ENCODE measurements around the gene ERBB4.
A peak's percentile ranks its signal among the peaks of the same experiment; 100 is the strongest.

Gene ERBB4

GRCh38 chr2:211397764-211398163 is 1140.8 kb downstream of the ERBB4 start:
- no peak for DNase-seq (ENCODE audit: insufficient read length, low spot score)

GRCh38 chr2:211396815-211397214 is 1141.8 kb downstream of the ERBB4 start:
- no peak for TF ChIP-seq POLR2AphosphoS5 (IDR thresholded peaks at IDR 0.05; ENCODE audit: low read depth, low read length)
- TF ChIP-seq POU2F2 (IDR thresholded peaks at IDR 0.05; ENCODE audit: low read depth, low read length), result no peak
- TF ChIP-seq POLR2A (IDR thresholded peaks at IDR 0.05; ENCODE audit: low read depth, low read length), result no peak
- TF ChIP-seq SPI1 (IDR thresholded peaks at IDR 0.05; ENCODE audit: low read depth, low read length), result no peak
- no peak for TF ChIP-seq PAX5 (IDR thresholded peaks at IDR 0.05; ENCODE audit: insufficient read depth, low read length, severe bottlenecking)
- no peak for TF ChIP-seq TAF1 (IDR thresholded peaks at IDR 0.05; ENCODE audit: low read depth, low read length)
- DNase-seq (ENCODE audit: insufficient read length, low spot score) (no peak), FAIRE-seq (no peak)

More at GRCh38 chr2:211397764-211398163, 1140.8 kb downstream of the ERBB4 start:
- FAIRE-seq, result no peak
- no peak for TF ChIP-seq POLR2AphosphoS5 (IDR thresholded peaks at IDR 0.05; ENCODE audit: low read depth, low read length)
- TF ChIP-seq SPI1 (IDR thresholded peaks at IDR 0.05; ENCODE audit: low read depth, low read length), result no peak
- TF ChIP-seq PAX5 (IDR thresholded peaks at IDR 0.05; ENCODE audit: insufficient read depth, low read length, severe bottlenecking), result no peak
- no peak for TF ChIP-seq POLR2A (IDR thresholded peaks at IDR 0.05; ENCODE audit: low read depth, low read length)
- no peak for TF ChIP-seq POU2F2 (IDR thresholded peaks at IDR 0.05; ENCODE audit: low read depth, low read length)
- no peak for TF ChIP-seq TAF1 (IDR thresholded peaks at IDR 0.05; ENCODE audit: low read depth, low read length)

- DNase-seq (ENCODE audit: insufficient read length, low spot score) (no peak), FAIRE-seq (no peak)
- TF ChIP-seq TAF1 (IDR thresholded peaks at IDR 0.05; ENCODE audit: low read depth, low read length) (no peak), SPI1 (IDR thresholded peaks at IDR 0.05; ENCODE audit: low read depth, low read length) (no peak), POLR2A (IDR thresholded peaks at IDR 0.05; ENCODE audit: low read depth, low read length) (no peak), POU2F2 (IDR thresholded peaks at IDR 0.05; ENCODE audit: low read depth, low read length) (no peak), PAX5 (IDR thresholded peaks at IDR 0.05; ENCODE audit: insufficient read depth, low read length, severe bottlenecking) (no peak), POLR2AphosphoS5 (IDR thresholded peaks at IDR 0.05; ENCODE audit: low read depth, low read length) (no peak)
Measured at GRCh38 chr2:211391189-211391567, 1147.4 kb downstream of the ERBB4 start.

GRCh38 chr2:211390536-211391188 is 1147.9 kb downstream of the ERBB4 start:
- TF ChIP-seq POU2F2 (IDR thresholded peaks at IDR 0.05; ENCODE audit: low read depth, low read length), result no peak
- TF ChIP-seq PAX5 (IDR thresholded peaks at IDR 0.05; ENCODE audit: insufficient read depth, low read length, severe bottlenecking), result no peak
- TF ChIP-seq POLR2A (IDR thresholded peaks at IDR 0.05; ENCODE audit: low read depth, low read length), result no peak
- TF ChIP-seq TAF1 (IDR thresholded peaks at IDR 0.05; ENCODE audit: low read depth, low read length), result no peak
- FAIRE-seq (no peak), DNase-seq (ENCODE audit: insufficient read length, low spot score) (no peak)

DNA sequence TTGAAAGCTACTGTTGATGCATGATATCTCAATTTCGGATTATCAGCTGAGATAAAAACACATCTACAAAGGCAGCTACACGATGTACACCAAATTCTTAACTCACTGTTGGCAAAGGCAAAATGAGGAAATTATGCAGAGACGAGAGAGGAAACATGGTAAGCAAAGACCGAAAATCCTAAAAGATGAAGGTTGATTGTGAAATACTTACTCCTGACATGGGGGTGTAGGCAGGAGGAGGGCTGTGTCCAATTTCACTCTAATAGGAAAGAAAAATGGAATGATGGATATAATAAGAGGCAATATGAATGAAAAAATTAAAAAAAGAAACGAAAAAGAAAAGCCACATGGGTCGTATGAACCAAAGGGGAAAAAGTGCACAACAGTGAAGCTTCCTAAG is 1150.9 kb downstream of the ERBB4 start:
- TF ChIP-seq TAF1 (IDR thresholded peaks at IDR 0.05; ENCODE audit: low read depth, low read length) (no peak), POLR2AphosphoS5 (IDR thresholded peaks at IDR 0.05; ENCODE audit: low read depth, low read length) (no peak), POU2F2 (IDR thresholded peaks at IDR 0.05; ENCODE audit: low read depth, low read length) (no peak), POLR2A (IDR thresholded peaks at IDR 0.05; ENCODE audit: low read depth, low read length) (no peak), SPI1 (IDR thresholded peaks at IDR 0.05; ENCODE audit: low read depth, low read length) (no peak), PAX5 (IDR thresholded peaks at IDR 0.05; ENCODE audit: insufficient read depth, low read length, severe bottlenecking) (no peak)
- no peak for DNase-seq (ENCODE audit: insufficient read length, low spot score)
- no peak for FAIRE-seq

DNA sequence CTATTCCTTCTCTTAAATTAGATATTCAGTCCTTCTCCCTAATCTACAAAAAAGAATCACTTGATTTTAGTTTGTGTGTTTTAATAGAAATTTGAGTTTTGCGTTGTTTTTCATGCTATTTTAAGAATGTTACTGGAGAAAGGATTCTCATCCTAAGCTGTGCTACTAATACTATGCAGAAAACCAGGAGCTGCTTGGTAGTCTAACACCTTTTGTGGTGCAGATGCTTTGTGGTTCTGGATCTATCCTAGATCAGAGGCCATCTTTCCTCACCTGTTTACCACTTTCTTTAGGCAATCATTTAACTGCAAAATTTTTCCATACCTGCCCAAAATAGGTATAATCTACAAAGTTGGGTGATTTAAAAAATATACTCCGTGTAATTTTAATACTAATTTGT is 1158.6 kb downstream of the ERBB4 start:
- no peak for FAIRE-seq
- no peak for TF ChIP-seq PAX5 (IDR thresholded peaks at IDR 0.05; ENCODE audit: insufficient read depth, low read length, severe bottlenecking)
- DNase-seq (ENCODE audit: insufficient read length, low spot score), result no peak

DNA sequence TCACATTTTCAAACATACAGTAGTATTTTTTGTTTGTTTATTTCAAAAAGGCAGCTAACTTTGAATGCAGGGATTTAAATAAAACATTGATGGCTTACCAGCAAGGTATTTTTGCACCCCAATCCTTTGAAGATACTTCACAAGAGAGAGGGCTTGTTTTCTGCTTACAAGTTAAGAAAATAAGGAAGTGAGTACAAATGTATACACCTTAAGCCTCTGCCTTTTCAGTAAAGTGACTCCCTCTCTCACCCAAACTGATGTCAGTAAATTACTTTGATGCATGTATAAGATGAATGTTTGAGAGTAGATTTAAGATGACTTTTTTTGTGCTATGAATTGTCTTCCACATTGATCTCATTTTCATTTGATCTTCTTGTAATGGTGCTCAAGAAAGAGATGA is 1162.2 kb downstream of the ERBB4 start:
- no peak for DNase-seq (ENCODE audit: insufficient read length, low spot score)
- no peak for FAIRE-seq
- TF ChIP-seq POU2F2 (IDR thresholded peaks at IDR 0.05; ENCODE audit: low read depth, low read length) (no peak), SPI1 (IDR thresholded peaks at IDR 0.05; ENCODE audit: low read depth, low read length) (peak; percentile 59)

DNA sequence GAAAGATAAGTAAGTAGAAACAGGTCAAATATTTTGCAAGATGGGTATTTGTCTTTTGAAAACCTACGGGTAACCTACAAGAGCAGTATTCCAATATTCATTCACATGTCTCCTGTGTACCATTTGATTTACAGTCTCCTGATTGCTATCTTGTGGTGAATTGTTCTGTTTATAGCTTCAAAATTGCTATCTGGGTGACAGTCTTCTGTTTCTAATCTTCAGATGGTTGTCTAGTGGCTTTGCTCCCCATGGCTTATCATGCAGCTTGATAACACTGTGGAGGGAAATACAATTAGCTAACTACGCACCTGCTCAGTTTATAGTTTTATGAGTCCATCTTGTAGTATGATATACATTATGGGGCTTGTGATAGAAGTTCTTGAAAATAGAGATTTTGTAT is 1165.4 kb downstream of the ERBB4 start:
- DNase-seq (ENCODE audit: insufficient read length, low spot score) (no peak), FAIRE-seq (no peak)
- TF ChIP-seq SPI1 (IDR thresholded peaks at IDR 0.05; ENCODE audit: low read depth, low read length) (no peak), TAF1 (IDR thresholded peaks at IDR 0.05; ENCODE audit: low read depth, low read length) (no peak), PAX5 (IDR thresholded peaks at IDR 0.05; ENCODE audit: insufficient read depth, low read length, severe bottlenecking) (no peak), POLR2A (IDR thresholded peaks at IDR 0.05; ENCODE audit: low read depth, low read length) (no peak), POU2F2 (IDR thresholded peaks at IDR 0.05; ENCODE audit: low read depth, low read length) (no peak), POLR2AphosphoS5 (IDR thresholded peaks at IDR 0.05; ENCODE audit: low read depth, low read length) (no peak)

DNA sequence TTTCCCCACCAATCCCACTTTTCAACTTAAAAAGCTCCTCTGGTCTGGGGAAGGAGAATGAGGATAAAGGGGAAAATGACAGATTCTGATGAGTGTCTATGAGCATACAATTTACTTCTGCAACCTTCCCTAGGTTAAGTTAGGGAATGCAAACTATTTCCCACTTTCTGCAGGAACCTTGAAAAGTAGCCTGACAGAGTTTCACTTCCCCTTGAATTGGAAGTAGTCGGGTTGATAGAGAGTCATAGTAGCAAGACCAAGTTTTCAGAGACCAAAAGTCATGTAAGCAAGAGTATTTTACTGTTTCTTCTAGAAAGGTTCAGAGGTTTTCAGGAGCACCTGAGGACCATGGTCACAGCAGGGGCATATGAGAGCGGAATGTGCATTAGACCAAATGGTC is 1167.1 kb downstream of the ERBB4 start:
- FAIRE-seq (no peak), DNase-seq (ENCODE audit: insufficient read length, low spot score) (no peak)
- TF ChIP-seq POLR2AphosphoS5 (IDR thresholded peaks at IDR 0.05; ENCODE audit: low read depth, low read length), result no peak
- TF ChIP-seq POLR2A (IDR thresholded peaks at IDR 0.05; ENCODE audit: low read depth, low read length), result no peak
- TF ChIP-seq SPI1 (IDR thresholded peaks at IDR 0.05; ENCODE audit: low read depth, low read length), result peak; percentile 79
- TF ChIP-seq POU2F2 (IDR thresholded peaks at IDR 0.05; ENCODE audit: low read depth, low read length), result no peak
- no peak for TF ChIP-seq TAF1 (IDR thresholded peaks at IDR 0.05; ENCODE audit: low read depth, low read length)
- TF ChIP-seq PAX5 (IDR thresholded peaks at IDR 0.05; ENCODE audit: insufficient read depth, low read length, severe bottlenecking), result no peak

DNA sequence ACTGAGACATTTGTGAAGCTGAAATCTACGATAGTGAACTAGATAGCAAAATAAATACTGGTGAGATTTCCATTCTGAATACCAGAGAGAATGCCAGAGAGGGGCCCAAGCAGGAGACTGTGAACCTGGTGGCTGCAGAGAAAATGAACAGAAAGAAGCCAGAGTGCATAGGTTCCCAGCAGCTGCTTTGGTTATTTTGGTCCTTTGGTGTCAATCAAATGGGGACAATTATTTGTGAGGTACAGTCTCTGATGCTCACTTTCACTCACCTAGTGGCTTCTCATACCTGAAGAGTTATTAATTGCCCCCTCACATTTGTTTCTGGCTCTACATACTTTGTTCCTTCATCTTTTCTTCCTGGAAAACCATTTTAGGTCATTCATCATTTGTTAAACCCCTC is 1170.1 kb downstream of the ERBB4 start:
- FAIRE-seq (no peak), DNase-seq (ENCODE audit: insufficient read length, low spot score) (no peak)
- TF ChIP-seq SPI1 (IDR thresholded peaks at IDR 0.05; ENCODE audit: low read depth, low read length) (no peak), POU2F2 (IDR thresholded peaks at IDR 0.05; ENCODE audit: low read depth, low read length) (no peak), PAX5 (IDR thresholded peaks at IDR 0.05; ENCODE audit: insufficient read depth, low read length, severe bottlenecking) (no peak), TAF1 (IDR thresholded peaks at IDR 0.05; ENCODE audit: low read depth, low read length) (no peak), POLR2A (IDR thresholded peaks at IDR 0.05; ENCODE audit: low read depth, low read length) (no peak), POLR2AphosphoS5 (IDR thresholded peaks at IDR 0.05; ENCODE audit: low read depth, low read length) (no peak)

Data from GM12891 (cell line).